Measurements from ENCODE around the gene RAB7A. TPM values are rescaled to one million over a fixed set of nuclear protein-coding genes. Genes with fewer than 3 reads are reported as not detected.

Gene RAB7A
- total RNA-seq, result 265 and 284 TPM in 2 replicates
- long read RNA-seq, transcript RAB7A-201 (6 exons, 2,244 nt), result major isoform, 100 of 128 reads
- long read RNA-seq, partial matches to known transcripts, result 14 of 128 reads
- long read RNA-seq, other reads (novel, unspliced or antisense), result 12 of 128 reads

DNA sequence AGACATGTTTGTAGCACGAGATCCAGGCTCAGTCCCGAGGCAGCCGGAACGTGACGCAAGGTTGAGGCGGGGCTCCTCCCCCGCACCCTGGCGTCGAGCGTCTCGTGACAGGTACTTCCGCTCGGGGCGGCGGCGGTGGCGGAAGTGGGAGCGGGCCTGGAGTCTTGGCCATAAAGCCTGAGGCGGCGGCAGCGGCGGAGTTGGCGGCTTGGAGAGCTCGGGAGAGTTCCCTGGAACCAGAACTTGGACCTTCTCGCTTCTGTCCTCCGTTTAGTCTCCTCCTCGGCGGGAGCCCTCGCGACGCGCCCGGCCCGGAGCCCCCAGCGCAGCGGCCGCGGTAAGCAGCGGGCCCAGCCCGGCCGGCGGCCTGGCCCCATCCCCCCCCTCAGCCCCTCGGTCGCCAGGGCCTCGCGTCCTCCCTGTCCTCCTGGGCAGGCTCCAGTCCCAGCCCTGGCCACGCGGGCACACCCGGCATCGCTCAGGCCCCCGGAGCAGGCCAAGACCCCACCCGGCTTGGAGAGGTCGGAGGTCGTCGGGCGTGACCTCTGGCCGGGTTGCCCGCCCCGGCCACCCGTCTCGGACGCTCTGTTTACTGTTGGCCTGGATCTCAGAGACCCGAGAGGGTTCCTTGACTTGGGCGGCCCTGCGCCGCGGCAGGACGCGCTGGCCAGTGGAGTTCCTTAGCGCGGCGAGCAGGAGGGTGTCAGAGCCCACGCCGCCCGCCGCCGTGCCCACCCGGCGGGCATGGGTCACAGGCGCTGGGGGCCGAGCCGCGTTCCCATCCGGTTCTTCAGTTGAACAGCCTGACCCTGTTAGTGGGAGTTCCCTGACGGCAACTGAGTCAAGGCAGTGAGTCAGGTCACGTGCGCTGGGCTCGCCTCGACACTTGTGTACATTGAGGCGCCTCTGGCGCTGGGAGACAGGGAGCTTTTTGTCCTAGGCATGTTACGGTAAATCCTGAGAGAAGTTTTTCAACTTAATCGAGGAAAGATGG, at the start of gene RAB7A:
RAB7A (plus strand) TSS at position 161 of the 994 bp plus-strand sequence. CDS start 69,185 bp downstream, outside the sequence.
- peak within 1 kb of the TSS; percentile 93 for H3K4me3 Mint-ChIP-seq (ENCODE audit: unreplicated experiment)
- H3K36me3 Mint-ChIP-seq (ENCODE audit: unreplicated experiment), result no peaks in the 10 kb centered on the region
- peaks cover 7% of the 10 kb centered on the region for H3K27me3 Mint-ChIP-seq (ENCODE audit: unreplicated experiment)
- H3K4me1 Mint-ChIP-seq (ENCODE audit: unreplicated experiment), result peaks cover 50% of the 10 kb centered on the region
- peak within 1 kb of the TSS; percentile 89 for H3K27ac Mint-ChIP-seq (ENCODE audit: unreplicated experiment)
- H3K9me3 Mint-ChIP-seq (ENCODE audit: unreplicated experiment), result no peaks in the 10 kb centered on the region
- TF ChIP-seq, protein P1, sequence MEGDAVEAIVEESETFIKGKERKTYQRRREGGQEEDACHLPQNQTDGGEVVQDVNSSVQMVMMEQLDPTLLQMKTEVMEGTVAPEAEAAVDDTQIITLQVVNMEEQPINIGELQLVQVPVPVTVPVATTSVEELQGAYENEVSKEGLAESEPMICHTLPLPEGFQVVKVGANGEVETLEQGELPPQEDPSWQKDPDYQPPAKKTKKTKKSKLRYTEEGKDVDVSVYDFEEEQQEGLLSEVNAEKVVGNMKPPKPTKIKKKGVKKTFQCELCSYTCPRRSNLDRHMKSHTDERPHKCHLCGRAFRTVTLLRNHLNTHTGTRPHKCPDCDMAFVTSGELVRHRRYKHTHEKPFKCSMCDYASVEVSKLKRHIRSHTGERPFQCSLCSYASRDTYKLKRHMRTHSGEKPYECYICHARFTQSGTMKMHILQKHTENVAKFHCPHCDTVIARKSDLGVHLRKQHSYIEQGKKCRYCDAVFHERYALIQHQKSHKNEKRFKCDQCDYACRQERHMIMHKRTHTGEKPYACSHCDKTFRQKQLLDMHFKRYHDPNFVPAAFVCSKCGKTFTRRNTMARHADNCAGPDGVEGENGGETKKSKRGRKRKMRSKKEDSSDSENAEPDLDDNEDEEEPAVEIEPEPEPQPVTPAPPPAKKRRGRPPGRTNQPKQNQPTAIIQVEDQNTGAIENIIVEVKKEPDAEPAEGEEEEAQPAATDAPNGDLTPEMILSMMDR (IDR thresholded peaks at IDR 0.05), result no peak
- peak; percentile 99 for DNase-seq (ENCODE audit: extremely low spot score, unreplicated experiment)

DNA sequence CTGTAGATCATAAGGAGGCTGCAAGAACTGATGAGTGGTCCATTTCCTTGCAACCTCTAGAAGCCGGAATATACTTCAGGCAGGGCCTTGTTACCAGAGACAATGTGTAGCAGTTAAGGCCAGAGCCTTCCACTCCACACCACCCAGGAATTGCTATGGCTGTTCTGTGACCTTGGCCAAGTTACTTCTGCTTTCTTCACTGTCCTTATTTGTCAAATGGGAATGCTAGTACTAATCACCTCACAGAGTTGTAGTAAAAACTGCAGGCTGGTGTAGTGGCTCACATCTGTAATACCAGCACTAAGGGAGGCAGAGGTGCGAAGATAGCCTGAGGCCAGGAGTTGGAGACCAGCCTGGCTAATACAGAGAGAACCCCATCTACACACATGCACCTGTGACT, 46.6 kb upstream of the RAB7A start:
- Mint-ChIP-seq H3K4me1 (ENCODE audit: unreplicated experiment) (peaks cover 14% of the 10 kb centered on the region), H3K27ac (ENCODE audit: unreplicated experiment) (peak overlapping the region; percentile 97), H3K4me3 (ENCODE audit: unreplicated experiment) (peak overlapping the region; percentile 81), H3K36me3 (ENCODE audit: unreplicated experiment) (no peaks in the 10 kb centered on the region), H3K27me3 (ENCODE audit: unreplicated experiment) (no peaks in the 10 kb centered on the region), H3K9me3 (ENCODE audit: unreplicated experiment) (no peaks in the 10 kb centered on the region)
- TF ChIP-seq, protein P1 (IDR thresholded peaks at IDR 0.05), result no peak
- DNase-seq (ENCODE audit: extremely low spot score, unreplicated experiment), result no peak

DNA sequence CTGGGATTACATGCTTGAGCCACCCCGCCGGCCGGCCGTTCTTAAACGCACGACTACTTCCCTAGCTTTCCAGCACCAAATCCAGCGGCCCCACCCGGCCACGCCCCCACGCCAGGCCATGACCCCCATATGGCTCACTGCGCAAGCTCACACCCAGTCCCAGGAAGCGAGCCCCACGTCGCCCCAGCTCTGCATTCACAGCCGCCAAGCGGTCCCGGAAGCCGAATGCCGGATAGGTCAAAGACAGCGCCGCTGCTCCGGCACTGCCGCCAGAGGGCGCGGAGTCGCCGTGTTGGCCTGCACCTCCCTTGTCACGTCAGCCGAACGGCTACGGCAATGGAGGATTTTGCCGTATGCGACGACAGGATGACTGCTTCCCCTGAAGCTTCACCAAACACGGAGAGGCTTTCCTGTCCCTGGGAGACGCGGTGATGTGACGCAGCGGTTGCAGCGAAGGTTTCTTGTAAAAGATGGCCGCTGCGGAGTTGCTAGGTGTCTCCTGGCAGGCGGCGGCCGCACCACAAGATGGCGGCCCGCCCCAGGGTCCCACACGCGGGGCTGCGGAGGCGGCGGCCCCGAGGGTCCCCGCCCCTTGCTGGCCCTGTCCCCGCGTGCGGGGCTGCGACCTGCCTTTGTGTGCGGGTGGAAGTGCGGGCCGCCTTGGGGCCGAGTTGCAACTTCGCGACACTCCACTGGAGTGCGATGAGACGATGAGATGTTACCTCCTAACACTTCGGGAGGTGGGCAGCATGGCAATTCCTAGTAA, 45.2 kb upstream of the RAB7A start:
- H3K36me3 Mint-ChIP-seq (ENCODE audit: unreplicated experiment), result no peaks in the 10 kb centered on the region
- peaks cover 14% of the 10 kb centered on the region for H3K4me1 Mint-ChIP-seq (ENCODE audit: unreplicated experiment)
- TF ChIP-seq, protein P1 (IDR thresholded peaks at IDR 0.05), result peak; percentile 99
- H3K4me3 Mint-ChIP-seq (ENCODE audit: unreplicated experiment), result peak overlapping the region; percentile 81
- H3K27ac Mint-ChIP-seq (ENCODE audit: unreplicated experiment), result peak overlapping the region; percentile 97
- H3K9me3 Mint-ChIP-seq (ENCODE audit: unreplicated experiment), result no peaks in the 10 kb centered on the region
- H3K27me3 Mint-ChIP-seq (ENCODE audit: unreplicated experiment), result no peaks in the 10 kb centered on the region
- DNase-seq (ENCODE audit: extremely low spot score, unreplicated experiment), result peak; percentile 99

DNA sequence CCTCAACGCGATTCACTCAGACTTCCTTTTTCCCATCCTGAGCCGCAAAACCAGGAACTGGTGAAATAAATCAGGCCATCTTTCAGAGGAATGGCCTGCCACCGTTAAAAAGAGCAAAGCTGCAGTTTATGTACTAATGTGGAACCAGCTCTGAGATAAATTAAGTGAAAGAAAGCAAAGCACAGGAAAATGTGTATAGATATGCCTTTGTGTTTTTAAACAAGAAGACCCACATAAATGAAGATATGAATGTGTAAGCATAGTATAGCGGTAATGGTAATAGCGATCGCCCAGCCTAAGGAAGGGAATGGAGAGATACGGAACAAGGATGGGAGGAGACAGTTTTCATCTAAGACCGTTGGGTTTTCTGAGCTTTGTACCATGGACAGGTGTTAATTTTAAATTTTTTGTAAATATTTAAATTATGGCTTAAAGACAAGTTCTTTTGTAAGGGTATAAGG, 44.6 kb upstream of the RAB7A start:
- Mint-ChIP-seq H3K27ac (ENCODE audit: unreplicated experiment) (peak overlapping the region; percentile 97), H3K4me1 (ENCODE audit: unreplicated experiment) (peaks cover 14% of the 10 kb centered on the region), H3K36me3 (ENCODE audit: unreplicated experiment) (no peaks in the 10 kb centered on the region), H3K4me3 (ENCODE audit: unreplicated experiment) (peak overlapping the region; percentile 81), H3K27me3 (ENCODE audit: unreplicated experiment) (no peaks in the 10 kb centered on the region), H3K9me3 (ENCODE audit: unreplicated experiment) (no peaks in the 10 kb centered on the region)
- no peak for DNase-seq (ENCODE audit: extremely low spot score, unreplicated experiment)
- TF ChIP-seq, protein P1 (IDR thresholded peaks at IDR 0.05), result no peak
